ENCODE results near the gene RRP1. TPM values are rescaled to one million over a fixed set of nuclear protein-coding genes. Genes with fewer than 3 reads are reported as not detected.

The RRP1 gene
- total and polyA plus RNA-seq, 2 of the 13 experiments (the other 11 are each of a cell fraction or from before 2014, with no cell fraction given), result 20.1 to 35.1 TPM

DNA sequence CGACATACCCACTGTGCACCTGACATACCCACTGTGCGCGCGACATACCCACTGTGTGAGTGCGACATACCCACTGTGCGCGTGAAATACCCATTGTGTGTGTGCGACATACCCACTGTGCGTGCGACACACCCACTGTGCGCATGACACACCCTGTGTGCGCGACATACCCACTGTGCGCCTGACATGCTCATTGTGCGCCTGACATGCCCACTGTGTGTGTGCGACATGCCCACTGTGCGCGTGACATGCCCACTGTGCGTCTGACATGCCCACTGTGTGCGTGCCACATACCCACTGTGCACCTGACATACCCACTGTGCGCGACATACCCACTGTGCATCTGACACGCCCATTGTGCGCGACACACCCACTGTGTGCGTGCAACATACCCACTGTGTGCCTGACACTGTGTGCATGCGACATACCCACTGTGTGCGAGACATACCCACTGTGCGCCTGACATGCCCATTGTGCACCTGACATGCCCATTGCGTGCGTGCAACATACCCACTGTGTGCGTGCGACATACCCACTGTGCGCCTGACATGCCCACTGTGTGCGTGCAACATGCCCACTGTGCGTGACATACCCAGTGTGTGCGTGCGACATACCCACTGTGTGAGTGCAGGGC lies 2.5 kb upstream of the RRP1 start (continued):
- TF ChIP-seq, protein P1, sequence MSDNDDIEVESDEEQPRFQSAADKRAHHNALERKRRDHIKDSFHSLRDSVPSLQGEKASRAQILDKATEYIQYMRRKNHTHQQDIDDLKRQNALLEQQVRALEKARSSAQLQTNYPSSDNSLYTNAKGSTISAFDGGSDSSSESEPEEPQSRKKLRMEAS (IDR thresholded peaks at IDR 0.05), result peak; percentile 15; the same call in 1 of the 2 replicates
- TF ChIP-seq KDM1A (CRISPR knock-in tag; IDR thresholded peaks at IDR 0.05) (peak; percentile 8; the same call in 1 of the 2 replicates), CREBL2 (CRISPR knock-in tag; IDR thresholded peaks at IDR 0.05; ENCODE audit: borderline replicate concordance) (no peak), PBX3 (CRISPR knock-in tag; IDR thresholded peaks at IDR 0.05; ENCODE audit: borderline replicate concordance) (no peak), MEIS1 (CRISPR knock-in tag; IDR thresholded peaks at IDR 0.05; ENCODE audit: borderline replicate concordance) (no peak; the same call in 1 of the 2 replicates), ZBTB38 (CRISPR knock-in tag; IDR thresholded peaks at IDR 0.05) (no peak), TAF15 (IDR thresholded peaks at IDR 0.05; ENCODE audit: low read depth, low read length, poor library complexity, severe bottlenecking) (no peak), CHD4 (IDR thresholded peaks at IDR 0.05; ENCODE audit: borderline replicate concordance, low read length) (peak; percentile 60), ZNF616 (CRISPR knock-in tag; IDR thresholded peaks at IDR 0.05; ENCODE audit: low read depth) (no peak), PAX8 (CRISPR knock-in tag; IDR thresholded peaks at IDR 0.05; ENCODE audit: borderline replicate concordance) (no peak), RORA (CRISPR knock-in tag; IDR thresholded peaks at IDR 0.05) (no peak), NCOA5 (CRISPR knock-in tag; IDR thresholded peaks at IDR 0.05) (no peak)
- TF ChIP-seq, protein P2, sequence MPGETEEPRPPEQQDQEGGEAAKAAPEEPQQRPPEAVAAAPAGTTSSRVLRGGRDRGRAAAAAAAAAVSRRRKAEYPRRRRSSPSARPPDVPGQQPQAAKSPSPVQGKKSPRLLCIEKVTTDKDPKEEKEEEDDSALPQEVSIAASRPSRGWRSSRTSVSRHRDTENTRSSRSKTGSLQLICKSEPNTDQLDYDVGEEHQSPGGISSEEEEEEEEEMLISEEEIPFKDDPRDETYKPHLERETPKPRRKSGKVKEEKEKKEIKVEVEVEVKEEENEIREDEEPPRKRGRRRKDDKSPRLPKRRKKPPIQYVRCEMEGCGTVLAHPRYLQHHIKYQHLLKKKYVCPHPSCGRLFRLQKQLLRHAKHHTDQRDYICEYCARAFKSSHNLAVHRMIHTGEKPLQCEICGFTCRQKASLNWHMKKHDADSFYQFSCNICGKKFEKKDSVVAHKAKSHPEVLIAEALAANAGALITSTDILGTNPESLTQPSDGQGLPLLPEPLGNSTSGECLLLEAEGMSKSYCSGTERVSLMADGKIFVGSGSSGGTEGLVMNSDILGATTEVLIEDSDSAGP (CRISPR knock-in tag; IDR thresholded peaks at IDR 0.05; ENCODE audit: borderline replicate concordance), result peak; percentile 44; the same call in 1 of the 2 replicates
- TF ChIP-seq, protein P3, sequence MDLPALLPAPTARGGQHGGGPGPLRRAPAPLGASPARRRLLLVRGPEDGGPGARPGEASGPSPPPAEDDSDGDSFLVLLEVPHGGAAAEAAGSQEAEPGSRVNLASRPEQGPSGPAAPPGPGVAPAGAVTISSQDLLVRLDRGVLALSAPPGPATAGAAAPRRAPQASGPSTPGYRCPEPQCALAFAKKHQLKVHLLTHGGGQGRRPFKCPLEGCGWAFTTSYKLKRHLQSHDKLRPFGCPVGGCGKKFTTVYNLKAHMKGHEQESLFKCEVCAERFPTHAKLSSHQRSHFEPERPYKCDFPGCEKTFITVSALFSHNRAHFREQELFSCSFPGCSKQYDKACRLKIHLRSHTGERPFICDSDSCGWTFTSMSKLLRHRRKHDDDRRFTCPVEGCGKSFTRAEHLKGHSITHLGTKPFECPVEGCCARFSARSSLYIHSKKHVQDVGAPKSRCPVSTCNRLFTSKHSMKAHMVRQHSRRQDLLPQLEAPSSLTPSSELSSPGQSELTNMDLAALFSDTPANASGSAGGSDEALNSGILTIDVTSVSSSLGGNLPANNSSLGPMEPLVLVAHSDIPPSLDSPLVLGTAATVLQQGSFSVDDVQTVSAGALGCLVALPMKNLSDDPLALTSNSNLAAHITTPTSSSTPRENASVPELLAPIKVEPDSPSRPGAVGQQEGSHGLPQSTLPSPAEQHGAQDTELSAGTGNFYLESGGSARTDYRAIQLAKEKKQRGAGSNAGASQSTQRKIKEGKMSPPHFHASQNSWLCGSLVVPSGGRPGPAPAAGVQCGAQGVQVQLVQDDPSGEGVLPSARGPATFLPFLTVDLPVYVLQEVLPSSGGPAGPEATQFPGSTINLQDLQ (CRISPR knock-in tag; IDR thresholded peaks at IDR 0.05), result no peak
- TF ChIP-seq, protein P4, sequence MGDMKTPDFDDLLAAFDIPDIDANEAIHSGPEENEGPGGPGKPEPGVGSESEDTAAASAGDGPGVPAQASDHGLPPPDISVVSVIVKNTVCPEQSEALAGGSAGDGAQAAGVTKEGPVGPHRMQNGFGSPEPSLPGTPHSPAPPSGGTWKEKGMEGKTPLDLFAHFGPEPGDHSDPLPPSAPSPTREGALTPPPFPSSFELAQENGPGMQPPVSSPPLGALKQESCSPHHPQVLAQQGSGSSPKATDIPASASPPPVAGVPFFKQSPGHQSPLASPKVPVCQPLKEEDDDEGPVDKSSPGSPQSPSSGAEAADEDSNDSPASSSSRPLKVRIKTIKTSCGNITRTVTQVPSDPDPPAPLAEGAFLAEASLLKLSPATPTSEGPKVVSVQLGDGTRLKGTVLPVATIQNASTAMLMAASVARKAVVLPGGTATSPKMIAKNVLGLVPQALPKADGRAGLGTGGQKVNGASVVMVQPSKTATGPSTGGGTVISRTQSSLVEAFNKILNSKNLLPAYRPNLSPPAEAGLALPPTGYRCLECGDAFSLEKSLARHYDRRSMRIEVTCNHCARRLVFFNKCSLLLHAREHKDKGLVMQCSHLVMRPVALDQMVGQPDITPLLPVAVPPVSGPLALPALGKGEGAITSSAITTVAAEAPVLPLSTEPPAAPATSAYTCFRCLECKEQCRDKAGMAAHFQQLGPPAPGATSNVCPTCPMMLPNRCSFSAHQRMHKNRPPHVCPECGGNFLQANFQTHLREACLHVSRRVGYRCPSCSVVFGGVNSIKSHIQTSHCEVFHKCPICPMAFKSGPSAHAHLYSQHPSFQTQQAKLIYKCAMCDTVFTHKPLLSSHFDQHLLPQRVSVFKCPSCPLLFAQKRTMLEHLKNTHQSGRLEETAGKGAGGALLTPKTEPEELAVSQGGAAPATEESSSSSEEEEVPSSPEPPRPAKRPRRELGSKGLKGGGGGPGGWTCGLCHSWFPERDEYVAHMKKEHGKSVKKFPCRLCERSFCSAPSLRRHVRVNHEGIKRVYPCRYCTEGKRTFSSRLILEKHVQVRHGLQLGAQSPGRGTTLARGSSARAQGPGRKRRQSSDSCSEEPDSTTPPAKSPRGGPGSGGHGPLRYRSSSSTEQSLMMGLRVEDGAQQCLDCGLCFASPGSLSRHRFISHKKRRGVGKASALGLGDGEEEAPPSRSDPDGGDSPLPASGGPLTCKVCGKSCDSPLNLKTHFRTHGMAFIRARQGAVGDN (CRISPR knock-in tag; IDR thresholded peaks at IDR 0.05), result peak; percentile 27; the same call in 1 of the 2 replicates
- TF ChIP-seq, protein P5, sequence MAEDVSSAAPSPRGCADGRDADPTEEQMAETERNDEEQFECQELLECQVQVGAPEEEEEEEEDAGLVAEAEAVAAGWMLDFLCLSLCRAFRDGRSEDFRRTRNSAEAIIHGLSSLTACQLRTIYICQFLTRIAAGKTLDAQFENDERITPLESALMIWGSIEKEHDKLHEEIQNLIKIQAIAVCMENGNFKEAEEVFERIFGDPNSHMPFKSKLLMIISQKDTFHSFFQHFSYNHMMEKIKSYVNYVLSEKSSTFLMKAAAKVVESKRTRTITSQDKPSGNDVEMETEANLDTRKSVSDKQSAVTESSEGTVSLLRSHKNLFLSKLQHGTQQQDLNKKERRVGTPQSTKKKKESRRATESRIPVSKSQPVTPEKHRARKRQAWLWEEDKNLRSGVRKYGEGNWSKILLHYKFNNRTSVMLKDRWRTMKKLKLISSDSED (CRISPR knock-in tag; IDR thresholded peaks at IDR 0.05), result no peak
